Measurements from ENCODE around the gene THEMIS.

DNA sequence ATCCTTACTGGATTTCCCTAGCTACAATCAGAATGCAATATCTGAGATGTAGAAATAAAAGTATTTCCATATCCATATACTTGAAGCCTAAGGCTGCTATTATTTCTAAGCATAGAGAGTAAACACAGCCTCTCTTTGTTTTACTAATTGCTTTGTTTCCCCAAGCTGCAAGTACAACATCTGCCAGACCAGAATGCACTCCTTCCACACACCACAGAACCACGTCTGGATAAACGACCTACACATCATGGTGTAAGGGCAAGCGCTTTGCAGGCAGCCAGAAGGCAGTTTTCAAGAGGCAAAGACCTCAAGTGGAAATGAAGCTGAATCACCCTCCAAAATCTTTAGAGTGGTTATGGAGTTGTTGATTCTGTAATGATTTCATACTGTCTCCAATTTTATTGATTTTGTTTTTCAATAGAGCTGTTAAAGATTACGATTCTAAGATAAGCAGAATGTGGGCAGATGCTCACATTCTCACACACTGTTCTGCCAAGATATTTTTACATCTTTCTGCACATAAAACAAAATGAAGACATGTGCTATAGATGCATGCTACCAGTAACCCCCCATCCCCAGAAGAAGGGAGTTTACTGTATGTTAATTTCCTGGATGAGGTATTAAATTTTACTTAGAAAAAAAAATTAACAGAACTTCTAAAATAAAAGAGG lies 88.8 kb downstream of the THEMIS start:
- TF ChIP-seq, protein P1, sequence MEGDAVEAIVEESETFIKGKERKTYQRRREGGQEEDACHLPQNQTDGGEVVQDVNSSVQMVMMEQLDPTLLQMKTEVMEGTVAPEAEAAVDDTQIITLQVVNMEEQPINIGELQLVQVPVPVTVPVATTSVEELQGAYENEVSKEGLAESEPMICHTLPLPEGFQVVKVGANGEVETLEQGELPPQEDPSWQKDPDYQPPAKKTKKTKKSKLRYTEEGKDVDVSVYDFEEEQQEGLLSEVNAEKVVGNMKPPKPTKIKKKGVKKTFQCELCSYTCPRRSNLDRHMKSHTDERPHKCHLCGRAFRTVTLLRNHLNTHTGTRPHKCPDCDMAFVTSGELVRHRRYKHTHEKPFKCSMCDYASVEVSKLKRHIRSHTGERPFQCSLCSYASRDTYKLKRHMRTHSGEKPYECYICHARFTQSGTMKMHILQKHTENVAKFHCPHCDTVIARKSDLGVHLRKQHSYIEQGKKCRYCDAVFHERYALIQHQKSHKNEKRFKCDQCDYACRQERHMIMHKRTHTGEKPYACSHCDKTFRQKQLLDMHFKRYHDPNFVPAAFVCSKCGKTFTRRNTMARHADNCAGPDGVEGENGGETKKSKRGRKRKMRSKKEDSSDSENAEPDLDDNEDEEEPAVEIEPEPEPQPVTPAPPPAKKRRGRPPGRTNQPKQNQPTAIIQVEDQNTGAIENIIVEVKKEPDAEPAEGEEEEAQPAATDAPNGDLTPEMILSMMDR (conservative IDR thresholded peaks at IDR 0.05; ENCODE audit: low read depth, low read length), result no peak
- no peak for TF ChIP-seq EZH2 (IDR thresholded peaks at IDR 0.05; ENCODE audit: borderline replicate concordance, low read depth, low read length, poor library complexity, severe bottlenecking)

Data from A673 (cell line).